Embryonic facial prominence (tissue), 1 donor: ENCODE results near the gene DAP.
A peak's percentile ranks its signal among the peaks of the same experiment; 100 is the strongest.

ENCODE experiments used
- DNase-seq: peaks from one replicate; pipeline ENCODE4 v3.0.0-alpha.2; 2016; ENCODE audit errors: extremely low spot score

Gene DAP

DNA sequence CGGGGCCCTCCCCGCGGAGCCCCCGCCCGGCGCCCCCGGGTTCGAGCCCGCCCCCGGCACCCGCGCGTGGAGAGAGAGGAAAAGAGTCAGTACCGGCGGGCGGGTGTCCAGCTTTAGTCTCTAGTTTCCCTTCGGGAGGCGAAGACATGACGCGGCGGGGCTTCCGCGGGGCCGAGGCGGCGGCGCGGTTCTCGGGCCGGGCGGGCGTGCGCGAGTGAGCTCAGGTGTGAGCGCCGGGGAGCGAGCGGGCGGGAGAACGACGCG, 181 bp downstream of the DAP start:
- no peak for DNase-seq

DNA sequence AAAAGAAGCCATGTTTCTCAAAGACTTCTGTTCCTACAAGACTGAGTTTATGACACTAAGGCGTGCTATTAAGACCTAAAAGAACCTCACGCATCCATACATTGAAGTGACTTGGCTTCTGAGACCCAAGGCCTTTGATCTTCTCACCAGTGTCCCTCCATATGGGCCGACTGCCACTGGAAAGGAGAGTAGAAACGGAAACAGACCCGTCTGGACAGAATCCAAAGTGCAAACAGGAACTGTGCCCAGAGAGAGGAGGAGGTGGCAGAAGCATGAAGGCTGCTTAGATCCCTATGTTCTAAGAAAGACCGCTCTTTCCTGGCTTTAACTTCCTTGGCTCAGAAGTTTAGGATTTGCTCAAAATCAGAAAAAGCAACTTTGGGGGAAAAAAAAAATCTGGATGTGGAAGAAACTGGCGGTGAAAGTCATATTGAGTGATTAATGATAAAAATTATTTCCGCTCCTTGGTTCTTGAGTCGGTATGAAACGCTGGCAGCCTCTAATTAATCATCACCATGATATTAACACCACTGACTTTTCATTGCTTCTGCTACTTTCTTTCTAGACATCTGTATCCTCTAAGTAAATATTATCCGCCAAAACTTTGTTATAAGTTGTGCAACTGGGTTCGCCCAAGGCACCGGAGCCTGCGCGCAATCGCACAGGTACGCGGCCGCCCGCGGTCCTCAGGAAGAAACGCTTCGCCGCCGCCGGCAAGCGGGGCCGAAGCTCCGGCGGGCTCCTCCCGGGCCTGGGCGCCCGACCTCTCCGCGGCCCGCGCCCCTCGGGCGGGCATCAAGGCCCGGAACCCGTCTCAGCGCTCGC, 726 bp downstream of the DAP start:
- DNase-seq: peak; percentile 32

DNA sequence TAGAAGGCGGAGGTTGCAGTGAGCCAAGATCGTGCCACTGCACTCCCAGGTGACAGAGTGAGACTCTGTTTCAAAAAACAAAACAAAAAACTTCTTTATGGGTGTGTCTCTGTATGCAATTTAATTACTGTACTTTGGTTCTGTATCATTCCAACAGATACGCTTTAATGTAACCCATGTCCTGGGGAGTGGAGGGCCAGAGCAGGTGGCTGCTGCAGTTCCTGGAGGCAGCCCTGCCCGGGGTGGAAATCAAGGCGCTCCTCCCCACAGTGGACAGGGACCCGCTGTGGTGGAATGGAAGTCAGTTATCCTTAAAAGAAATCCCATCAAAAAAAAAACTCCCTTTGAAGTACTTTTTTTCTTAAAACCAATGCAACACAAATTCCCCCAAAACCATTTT, 1.9 kb downstream of the DAP start:
- no peak for DNase-seq

DNA sequence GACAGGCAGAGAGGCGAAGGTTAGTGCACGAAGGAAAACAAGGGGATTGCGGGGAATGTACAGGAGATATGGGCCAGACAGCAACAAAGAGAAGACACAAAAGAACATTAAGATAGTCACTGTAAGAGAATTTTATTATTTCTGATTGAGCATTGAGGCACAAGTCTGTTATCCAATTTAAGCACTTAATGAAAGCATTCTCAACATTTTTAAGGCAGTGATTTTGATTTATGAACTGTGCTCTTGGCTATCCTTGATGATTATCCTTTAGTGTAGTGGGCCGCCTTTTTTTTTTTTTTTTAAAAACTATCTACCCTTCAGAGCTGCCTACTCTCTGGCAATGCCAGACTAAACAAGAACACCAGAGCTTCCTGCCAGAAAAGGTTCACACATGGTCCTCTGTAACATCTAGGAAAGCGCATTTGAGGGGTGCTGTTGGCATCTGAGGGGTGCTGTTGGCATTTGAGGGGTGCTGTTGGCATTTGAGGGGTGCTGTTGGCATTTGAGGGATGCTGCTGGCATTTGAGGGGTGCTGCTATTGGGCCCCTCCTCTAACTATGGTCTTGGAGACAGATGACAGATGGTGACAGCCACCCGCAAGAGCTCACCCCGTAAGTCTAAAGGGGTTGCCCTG, 3.0 kb downstream of the DAP start:
- DNase-seq: no peak

DNA sequence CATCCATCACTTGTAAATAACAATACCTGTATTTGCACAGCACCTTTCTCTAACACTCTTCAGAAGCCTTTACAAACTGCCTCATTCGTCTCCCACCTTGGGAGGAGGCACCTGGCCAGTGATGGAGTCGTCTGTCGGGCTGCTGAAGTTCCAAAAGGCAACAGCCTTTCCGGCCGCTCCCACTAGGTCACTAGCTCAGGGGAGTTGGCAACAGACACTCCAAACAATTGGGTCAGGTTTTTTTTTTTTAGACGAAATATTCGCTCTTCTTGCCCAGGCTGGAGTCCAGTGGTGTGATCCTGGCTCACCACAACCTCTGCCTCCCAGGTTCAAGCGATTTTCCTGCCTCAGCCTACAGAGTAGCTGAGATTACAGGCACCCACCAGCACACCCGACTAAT, 4.0 kb downstream of the DAP start:
- DNase-seq: no peak

DNA sequence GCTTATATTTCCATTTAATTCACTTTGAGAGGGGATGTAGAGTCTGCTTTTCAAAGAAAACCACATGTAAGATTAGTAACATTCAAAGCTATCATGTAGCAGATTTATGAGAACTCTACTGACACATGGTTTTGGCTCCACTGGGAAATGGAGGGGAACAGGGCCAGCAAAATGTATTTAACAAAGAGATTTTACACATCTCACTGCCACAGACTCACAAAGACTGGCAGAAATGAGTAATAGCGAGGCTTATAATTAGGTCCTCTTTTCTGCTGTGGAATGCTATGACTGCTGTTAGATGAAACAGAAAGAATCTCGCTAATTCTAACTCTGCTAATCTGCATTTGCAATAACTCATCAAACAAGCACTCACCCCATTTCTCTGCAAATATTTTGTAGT, 4.5 kb downstream of the DAP start:
- no peak for DNase-seq

DNA sequence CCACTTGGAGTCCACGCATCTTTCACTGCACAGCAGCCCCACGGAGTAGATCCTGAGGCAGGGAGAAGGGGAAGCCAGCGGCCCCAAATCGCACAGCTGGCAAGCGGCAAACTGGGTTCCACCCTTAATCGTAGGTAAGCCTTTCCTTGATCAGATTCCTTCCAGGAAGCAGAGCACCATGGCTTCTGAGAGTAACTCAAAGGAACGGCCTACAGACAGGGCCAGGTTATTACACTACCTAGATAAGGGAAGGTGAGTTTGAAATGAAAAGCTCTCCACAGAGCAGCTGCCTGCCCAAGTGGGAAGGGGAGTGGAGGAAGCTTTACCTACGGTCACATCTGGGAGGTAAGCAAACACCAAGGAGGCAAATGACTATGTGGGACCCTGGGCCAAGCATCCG, 7.9 kb downstream of the DAP start:
- DNase-seq: no peak

DNA sequence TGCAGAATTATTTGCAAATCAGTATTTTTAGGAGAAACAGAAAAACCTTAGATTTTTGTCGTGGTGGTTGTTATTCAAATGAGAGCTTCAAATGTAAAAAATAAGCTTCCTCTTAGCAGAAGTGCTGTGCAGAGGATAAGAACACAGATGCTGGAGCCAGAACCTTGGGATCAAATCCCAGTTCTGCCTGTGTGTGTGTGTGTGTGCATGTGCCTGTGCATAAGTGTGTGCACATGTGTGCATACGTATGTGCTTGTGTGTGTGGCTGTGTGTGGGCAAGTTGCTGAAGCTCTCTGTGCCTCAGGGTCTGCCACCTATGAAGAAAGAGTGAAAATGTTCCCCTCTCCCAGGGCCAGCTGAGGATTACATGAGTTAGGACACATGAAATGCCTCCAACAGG, 8.6 kb downstream of the DAP start:
- DNase-seq: no peak

DNA sequence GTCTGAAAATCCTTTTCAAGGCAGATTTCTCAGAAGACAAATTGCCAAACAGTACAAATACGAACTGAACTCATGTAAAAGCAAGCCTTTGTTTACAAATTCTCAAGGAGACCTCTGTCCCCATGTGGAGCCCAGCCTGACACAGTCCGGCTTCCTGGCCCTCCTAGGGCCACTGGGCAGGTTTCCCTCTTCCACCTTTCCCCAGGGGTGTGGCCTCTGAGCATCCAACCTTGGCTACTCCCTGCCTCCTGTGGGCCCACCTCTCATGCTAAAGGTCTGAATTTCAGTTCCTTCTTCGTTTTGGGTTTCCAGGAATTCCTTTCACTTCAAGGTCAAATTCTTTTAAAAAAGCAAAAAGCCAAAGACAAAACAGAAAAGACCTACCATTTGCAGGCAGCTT, 10.1 kb downstream of the DAP start:
- DNase-seq: no peak

DNA sequence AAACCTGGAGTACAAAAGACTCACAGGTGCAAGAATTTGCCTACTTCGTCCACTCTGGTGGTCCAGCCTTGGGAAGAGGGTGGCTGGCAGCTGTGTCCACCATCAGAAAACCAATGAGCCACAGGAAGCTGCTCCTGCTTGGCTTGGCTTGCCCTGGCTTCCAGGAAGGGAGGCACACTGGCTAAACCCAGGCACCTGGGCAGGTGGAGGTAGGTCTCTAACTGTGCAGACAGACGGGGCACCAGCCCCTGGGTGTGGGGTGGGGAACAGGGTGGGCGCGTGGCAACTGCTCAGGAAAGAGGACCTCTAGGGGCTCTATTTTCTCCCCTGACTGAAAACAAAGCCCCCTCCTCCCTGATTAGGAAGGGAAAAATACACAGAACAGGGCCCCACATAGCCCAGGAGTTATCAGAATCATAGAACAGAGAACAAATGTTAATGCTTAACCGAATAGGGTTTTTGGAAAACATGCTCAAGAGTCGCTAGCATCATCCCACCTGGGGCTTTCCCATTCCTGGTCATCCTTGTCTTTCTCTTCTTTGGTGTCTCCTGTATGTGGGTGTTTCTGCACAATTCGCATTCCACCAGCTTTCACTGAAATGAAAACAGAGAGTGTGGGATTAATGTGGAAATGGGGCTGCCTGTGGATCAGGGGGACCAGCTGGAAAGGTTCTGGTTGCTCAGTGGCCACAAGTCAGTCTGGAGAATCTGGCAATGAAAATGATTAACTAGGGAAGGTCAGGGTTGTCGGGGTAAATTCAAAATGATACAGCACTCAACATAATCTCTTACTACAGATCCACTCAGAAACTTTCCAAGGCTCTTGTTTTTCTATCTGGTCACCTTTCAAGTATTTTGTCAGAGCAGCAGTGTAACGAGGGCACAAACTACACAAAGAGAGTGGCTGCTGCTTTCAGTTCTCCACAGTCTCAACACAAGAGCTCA, 13.1 kb downstream of the DAP start:
- DNase-seq: no peak

DNA sequence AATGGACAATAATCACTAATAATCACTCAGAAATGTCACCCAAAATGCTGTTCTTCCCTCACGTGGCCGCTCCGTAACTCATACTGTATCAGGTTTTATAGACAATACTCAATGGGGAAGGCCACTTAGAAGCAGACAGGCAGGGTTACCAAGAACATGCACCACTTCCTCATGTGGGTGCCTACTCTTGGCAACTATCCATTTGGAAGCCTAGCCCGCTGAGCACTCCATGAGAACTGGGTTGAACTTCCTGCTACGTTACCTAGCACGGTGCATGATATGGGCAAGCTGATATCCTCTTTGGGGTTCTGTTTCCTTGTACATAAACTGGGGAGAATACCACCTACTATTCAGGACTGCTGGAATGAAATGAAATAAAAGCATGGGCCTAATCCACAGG, 14.3 kb downstream of the DAP start:
- no peak for DNase-seq

DNA sequence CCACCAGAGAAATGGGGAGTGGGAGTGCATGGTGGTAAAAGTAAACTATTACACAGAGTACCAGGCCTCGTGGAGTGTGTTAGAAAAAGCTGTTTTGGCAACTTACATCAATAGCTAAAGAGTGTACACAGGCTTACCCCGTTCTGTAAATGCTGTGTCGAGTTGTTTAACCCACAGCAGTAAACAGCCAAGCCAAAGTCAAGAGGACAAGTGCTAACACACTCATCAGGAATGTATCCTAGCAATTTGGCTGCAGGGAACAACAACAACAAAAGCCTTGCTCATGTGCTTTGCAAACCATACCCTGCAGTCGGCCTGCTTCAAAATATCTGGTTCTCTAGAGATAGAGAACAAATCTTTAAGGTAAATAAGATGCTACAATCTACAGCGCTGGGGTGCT, 15.9 kb downstream of the DAP start:
- DNase-seq: no peak

DNA sequence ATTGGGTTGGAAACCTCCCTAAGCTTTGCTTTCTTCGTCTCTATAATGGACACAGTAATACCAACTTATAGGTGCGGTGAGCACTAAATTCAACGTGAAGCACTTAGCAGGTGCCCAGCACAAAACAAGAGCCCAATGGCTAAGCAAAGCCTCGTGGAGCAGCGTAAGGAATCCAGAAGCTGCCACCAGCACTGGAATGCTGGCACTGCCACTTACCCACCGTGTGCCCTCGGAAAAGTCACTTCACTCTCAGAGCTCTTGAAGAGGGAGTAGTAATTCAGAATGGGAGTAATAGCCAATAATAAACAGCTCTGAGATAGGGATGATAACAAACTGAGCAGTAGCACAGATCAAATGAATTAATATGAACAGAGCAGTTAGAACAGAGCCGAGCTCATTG, 16.4 kb downstream of the DAP start:
- no peak for DNase-seq

DNA sequence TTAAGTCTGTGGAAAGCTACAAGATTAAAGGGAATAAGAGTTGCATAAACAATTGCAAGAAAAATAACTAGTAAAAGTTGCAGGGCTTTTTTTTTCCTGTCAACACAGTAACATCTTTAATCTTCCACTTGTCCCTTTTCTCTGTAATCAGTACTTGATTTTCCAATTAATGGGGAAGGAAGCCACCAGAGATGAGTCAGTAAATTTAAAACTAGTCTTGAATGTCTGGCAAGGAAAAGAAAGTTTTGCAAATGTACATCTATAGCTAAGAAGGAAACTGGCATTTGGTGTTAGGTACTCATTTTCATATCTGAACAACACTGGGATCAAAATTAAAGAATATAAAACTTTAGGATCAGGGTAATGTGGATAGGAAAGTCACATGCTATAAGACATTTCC, 17.1 kb downstream of the DAP start:
- no peak for DNase-seq

DNA sequence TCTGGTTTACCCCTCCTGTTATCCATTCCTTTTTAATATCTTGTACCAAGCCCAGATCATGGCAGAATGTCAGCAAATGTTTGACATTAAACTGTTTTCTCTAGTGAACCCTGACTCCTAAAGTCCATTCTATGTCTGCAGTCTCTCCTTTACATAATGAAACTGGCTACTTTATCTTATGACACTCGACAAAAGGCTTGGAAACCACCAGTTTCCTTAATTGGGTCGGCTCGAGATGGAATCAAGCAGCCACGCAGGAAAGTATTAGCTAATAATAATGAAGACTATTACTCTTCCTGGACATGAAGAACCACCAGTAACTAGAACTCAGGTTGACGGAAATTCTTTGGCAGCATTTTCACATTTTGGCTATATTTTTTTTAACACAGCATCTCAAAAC, 17.5 kb downstream of the DAP start:
- DNase-seq: no peak

DNA sequence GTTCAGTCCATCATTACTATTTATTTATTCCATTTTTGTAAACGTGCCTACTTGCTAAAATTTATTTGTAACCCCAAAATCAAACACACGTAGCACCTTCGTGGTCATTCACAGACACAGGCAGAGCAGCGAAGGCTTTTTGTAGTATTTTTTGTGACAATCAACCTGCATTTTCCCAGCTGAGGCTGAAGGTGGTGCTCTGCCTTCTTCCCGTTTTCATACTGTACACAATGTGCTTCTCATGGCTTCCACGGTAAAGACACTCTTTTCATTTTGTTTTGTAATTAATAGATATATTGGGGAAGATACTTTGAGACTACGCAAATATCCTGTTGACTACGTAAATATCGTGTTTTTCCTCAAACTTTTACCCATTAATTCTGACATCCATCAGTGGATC, 19.4 kb downstream of the DAP start:
- no peak for DNase-seq

DNA sequence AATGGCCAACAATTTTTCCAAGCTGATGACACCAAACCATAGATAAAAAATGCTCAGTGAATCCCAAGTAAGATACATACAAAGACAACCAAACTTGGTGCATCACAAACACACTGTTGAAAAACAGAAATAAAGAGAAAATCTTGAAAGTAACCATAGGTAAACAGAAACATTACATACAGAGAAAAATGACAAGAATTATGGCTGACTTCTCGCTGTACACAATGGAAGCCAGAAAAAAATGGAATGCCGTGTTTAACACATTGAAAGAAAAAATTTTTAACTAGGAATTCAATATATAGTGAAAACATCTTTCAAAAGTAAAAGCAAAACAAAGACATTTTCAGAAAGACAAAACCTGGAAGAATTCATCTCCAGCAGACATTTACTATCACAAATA, 20.6 kb downstream of the DAP start:
- no peak for DNase-seq

DNA sequence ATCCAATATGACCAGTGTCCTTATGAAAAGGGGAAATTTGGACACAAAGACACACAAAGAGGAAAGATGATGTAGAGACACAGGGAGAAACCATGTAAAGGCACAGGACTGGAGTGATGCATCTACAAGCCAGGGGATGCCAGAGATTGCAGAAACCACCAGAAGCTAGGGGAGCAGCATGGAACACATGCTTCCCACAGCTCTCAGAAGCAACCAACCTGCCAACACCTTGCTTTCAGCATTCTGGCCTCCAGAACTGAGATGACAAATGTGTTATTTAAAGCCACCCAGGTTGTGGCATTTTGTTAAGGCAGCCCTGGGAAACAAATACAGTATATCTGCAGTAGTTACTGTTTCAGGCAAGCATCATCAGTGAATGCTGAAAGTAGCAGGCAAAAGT, 23.2 kb downstream of the DAP start:
- DNase-seq: no peak

DNA sequence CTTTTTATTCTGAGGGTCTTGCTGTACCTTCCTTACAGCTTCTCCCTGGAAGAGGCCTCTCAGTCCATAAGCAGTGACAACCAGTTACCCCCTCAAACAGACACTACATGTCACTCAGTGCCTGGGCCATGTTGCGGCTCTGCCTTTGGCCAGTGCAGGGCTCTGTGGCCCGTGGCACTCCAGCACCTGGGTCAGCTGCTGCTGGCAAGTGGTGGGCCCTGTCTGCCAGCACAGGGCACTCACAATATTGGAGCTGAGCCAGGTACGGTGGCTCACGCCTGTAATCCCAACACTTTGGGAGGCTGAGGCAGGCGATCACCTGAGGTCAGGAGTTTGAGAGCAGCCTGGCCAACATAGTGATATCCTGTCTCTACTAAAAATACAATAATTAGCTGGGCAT, 24.2 kb downstream of the DAP start:
- no peak for DNase-seq

DNA sequence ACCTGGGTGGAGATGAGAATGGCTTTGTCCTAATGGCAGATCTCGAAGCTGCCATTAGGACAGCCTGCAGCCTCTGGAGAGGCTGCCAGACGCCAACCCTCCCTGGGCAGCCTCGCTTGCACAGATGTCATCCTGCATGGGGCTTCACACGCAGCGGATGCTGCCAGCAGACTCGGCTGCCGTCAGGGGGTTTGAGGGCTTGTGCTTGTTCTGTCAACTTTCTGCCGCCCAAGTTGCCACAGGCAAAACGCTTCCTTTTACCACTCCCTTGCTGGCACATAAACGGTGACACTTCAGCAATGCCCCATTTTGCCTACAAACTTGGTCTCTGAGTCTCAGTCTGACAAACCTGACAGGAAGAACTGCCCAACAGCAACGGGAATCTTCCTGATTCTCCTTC, 24.7 kb downstream of the DAP start:
- no peak for DNase-seq

DNA sequence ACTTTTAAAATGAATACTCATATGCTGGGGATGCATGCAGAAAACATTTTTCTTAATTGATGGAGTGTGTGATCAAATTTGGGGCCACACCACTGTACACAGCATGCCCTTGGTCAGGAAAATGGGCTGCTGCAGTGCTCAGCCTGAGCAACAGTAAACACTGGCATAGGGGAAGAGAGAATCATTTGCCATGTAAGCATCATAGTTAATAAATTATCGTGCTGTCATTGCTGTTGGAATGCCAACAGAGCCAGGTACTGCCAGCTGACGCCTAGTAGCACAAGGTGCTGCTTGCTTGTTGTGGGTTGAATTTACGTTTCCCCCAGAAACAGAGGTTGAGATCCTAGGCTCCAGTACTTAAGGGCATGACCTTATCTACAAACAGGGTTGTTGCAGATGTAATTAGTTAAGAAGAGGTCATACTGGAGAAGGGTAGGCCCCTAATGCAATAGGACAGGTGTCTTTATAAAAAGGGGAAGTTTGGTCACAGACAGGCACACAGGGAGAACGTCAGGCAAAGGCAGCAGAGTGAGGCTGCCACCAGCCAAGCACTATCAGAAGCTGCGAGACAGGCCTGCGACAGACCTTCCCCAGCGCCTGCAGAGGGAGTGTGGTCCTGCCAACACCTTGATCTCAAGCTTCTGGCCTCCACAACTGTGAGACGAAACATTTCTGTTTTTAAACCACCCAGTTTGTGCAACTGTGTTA, 25.3 kb downstream of the DAP start:
- no peak for DNase-seq

DNA sequence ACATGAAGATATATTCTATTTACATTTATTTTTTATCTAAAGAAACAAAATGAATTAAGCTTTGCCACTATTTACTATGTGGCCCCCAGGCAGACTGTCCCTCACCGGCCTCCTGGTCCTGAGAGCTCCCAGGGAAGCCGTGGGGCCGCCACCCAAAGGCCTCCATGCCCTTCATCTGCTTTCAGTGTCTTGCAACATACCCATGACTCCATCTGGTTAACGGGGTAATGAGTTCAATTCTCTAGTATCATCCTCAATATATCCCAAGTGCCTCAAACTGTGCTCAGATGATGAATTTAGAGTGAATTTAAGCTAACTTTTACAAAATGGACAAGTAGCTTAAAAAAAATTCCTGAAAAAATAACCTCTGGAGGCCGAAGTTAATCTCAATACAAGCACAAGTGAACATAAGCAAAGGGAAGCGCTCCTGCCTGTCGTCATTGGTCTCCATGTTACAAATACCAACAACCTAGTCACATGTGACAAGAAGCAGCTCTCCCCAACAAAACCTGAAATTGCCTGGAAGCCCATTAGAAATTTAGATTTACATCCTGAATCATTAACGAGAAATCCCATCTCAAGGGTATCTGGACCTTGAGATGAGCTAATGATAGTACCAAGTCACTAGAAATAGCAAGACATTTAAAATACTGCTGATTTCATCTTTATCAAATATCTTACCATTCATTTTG, 26.1 kb downstream of the DAP start:
- DNase-seq: no peak
